ENCODE results near the gene MOAP1. TPM values are rescaled to one million over a fixed set of nuclear protein-coding genes. Genes with fewer than 3 reads are reported as not detected.
"Not testable (repeated sequence)": the region's sequence is repeated elsewhere in the genome, so short reads cannot be mapped to it uniquely, and the experiment has no call there.

The MOAP1 gene
- total and polyA plus RNA-seq, 2 of the 8 experiments (the other 6 are each of a cell fraction or from before 2014, with no cell fraction given): 18.3 to 20.1 TPM

DNA sequence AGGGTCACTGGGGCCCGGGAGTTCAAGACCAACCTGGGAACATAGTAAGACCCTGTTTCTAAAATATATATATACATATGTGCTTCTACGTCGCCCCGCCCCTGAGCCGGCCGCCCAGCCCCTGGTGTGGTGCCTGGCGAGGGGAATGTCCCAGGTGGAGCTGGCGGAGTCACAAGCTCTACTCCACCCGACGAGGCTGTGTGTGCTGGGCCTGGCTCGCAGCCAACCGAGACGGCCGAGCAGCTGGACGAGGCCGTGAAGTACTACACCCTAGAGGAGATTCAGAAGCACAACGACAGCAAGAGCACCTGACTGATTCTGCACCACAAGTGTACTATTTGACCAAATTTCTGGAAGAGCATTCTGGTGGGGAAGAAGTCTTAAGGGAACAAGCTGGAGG, 46.8 kb downstream of the MOAP1 start (continued):
- TF ChIP-seq, protein P1, sequence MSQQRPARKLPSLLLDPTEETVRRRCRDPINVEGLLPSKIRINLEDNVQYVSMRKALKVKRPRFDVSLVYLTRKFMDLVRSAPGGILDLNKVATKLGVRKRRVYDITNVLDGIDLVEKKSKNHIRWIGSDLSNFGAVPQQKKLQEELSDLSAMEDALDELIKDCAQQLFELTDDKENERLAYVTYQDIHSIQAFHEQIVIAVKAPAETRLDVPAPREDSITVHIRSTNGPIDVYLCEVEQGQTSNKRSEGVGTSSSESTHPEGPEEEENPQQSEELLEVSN (IDR thresholded peaks at IDR 0.05): no peak
- TF ChIP-seq BRCA1 (IDR thresholded peaks at IDR 0.05; ENCODE audit: low read depth, low read length): no peak
- TF ChIP-seq POU5F1 (IDR thresholded peaks at IDR 0.05; ENCODE audit: low read depth, low read length): no peak

DNA sequence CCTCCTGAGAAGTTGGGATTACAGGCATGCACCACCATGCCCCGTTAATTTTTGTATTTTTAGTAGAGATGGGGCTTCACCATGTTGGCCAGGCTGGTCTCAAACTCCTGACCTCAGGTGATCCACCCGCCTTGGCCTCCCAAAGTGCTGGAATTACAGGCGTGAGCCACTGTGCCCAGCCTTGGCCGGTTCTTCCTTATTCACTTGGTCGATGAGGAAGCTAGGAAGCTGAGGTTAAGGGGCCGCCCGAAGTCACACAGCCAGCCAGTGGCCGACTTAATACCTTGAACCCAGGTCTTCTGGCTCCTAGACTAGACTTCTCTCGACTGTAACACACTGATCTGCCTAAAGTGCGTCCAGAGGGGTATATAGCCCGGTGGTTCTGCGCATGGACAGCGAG, 48.2 kb downstream of the MOAP1 start:
- DNase-seq (ENCODE audit: low read depth in 1 of 2, low spot score in 2 of 2); H4K8ac ChIP-seq (ENCODE audit: extremely low read depth, insufficient read depth, low read length); H3K79me2 ChIP-seq (ENCODE audit: control insufficient read depth in 1 of 2, insufficient read depth in 2 of 2, low read length in 2 of 2); H2BK12ac ChIP-seq (ENCODE audit: low read depth, low read length); H4K20me1 ChIP-seq (replicated peaks in 1 of 2; ENCODE audit: control insufficient read depth in 1 of 2, insufficient read depth in 2 of 2, low read length in 2 of 2); POLR2A ChIA-PET (ENCODE audit: partially characterized antibody); H3K9ac ChIP-seq (replicated peaks in 1 of 4; ENCODE audit: extremely low read depth in 1 of 4, low read depth in 3 of 4, low read length in 3 of 4); H3K79me1 ChIP-seq (ENCODE audit: low read depth, low read length); H4K5ac ChIP-seq (ENCODE audit: insufficient read length, low read depth, low read length); H3K4me1 ChIP-seq (replicated peaks in 1 of 4; ENCODE audit: control insufficient read depth in 3 of 4, insufficient read depth in 4 of 4, low read length in 3 of 4); H3K9me3 ChIP-seq (ENCODE audit: insufficient read depth in 2 of 2, low read depth in 1 of 2, low read length in 1 of 2); H3K4me2 ChIP-seq (ENCODE audit: insufficient read depth in 1 of 2, low read depth in 2 of 2, low read length in 2 of 2); H3K56ac ChIP-seq (replicated peaks; ENCODE audit: insufficient read length, low read depth, low read length); H3K14ac ChIP-seq (ENCODE audit: insufficient read length); H3K36me3 ChIP-seq (ENCODE audit: control insufficient read depth in 2 of 4, insufficient read depth in 4 of 4, low read length in 3 of 4); H2AK5ac ChIP-seq (ENCODE audit: low read depth, low read length); H3K23me2 ChIP-seq (ENCODE audit: low read depth, low read length); H3K18ac ChIP-seq (ENCODE audit: extremely low read depth, low read length); H3K4ac ChIP-seq (replicated peaks; ENCODE audit: insufficient read length, low read depth, low read length); FAIRE-seq; H3K4me3 ChIP-seq (ENCODE audit: extremely low read depth in 1 of 4, insufficient read depth in 2 of 4, low read depth in 3 of 4, low read length in 4 of 4); H2BK15ac ChIP-seq (ENCODE audit: low read length); H2BK120ac ChIP-seq (replicated peaks; ENCODE audit: low read depth, low read length); H2BK20ac ChIP-seq (ENCODE audit: low read length); H3K27ac ChIP-seq (ENCODE audit: low read depth, low read length); H3K23ac ChIP-seq (ENCODE audit: insufficient read length); H3K27me3 ChIP-seq (replicated peaks in 1 of 4; ENCODE audit: control insufficient read depth in 3 of 4, extremely low read depth in 1 of 4, insufficient read depth in 3 of 4, low read length in 3 of 4); H4K91ac ChIP-seq (replicated peaks; ENCODE audit: insufficient read length, low read length); H2AFZ ChIP-seq (ENCODE audit: low read length); H2BK5ac ChIP-seq (ENCODE audit: low read depth, low read length): not testable (repeated sequence)
- WGBS, 2 experiments (ENCODE audit: extremely low coverage in 1 of 2, insufficient coverage in 1 of 2, insufficient read length in 1 of 2, insufficient replicate concordance in 2 of 2, low coverage in 1 of 2, low lambda C conversion rate in 2 of 2, missing lambda C conversion rate in 1 of 2): 80% methylated on average over 13 of the region's 13 CpGs; no CpG with 5 or more reads in 1 of the 2 experiments
- CTCF ChIA-PET (ENCODE audit: partially characterized antibody): interaction anchor here (0.6 to 7.8 kb wide), 5 partner anchors 20 to 183 kb away, joined by 3 to 68 read pairs (median 9); partner anchors contain the start of gene ITPK1
